Fibroblast of peridontal ligament (primary cell): Measurements from ENCODE around the gene CLCN2.
A peak's percentile ranks its signal among the peaks of the same experiment; 100 is the strongest.

Experiments used
- DNase-seq: peaks from one replicate; pipeline ENCODE4 v3.0.0-alpha.2; 2010; ENCODE audit errors: extremely low read depth

Gene CLCN2

GRCh38 chr3:184361532-184361931 is at the start of gene CLCN2, which contains the start of gene POLR2H:
CLCN2 (minus strand) TSS chr3:184361605; CDS start chr3:184361479, 126 bp downstream.
POLR2H (plus strand) TSS chr3:184361710; CDS start chr3:184363493, 1,783 bp downstream.
- no peak for DNase-seq

DNA sequence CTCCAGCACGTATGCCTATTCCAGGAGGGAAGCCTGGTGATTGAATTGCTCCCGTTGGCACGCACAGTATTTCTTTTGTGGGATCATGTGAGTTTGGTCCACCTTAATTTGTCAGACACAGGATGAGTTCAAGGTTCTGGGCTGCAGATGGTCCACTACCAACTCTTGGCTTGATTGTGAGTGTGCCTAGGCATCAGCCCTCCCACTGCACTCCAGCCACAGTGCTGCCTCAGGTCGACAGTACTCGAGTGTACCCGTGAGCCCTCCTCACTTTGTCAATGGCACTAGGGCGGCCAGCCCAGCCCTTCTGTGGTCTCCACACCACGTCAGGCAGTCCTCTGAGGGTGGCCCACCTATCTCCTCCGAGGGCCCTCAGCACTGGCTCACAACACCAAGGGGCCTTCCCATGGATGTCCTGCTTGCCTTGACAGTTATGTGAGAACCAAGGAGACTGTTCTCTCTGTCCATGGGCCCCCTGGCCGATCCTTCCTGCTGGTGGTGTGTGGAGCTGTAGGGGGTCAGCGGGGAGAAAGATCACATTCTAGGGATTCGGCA is 48.6 kb upstream of the CLCN2 start:
- no peak for DNase-seq

DNA sequence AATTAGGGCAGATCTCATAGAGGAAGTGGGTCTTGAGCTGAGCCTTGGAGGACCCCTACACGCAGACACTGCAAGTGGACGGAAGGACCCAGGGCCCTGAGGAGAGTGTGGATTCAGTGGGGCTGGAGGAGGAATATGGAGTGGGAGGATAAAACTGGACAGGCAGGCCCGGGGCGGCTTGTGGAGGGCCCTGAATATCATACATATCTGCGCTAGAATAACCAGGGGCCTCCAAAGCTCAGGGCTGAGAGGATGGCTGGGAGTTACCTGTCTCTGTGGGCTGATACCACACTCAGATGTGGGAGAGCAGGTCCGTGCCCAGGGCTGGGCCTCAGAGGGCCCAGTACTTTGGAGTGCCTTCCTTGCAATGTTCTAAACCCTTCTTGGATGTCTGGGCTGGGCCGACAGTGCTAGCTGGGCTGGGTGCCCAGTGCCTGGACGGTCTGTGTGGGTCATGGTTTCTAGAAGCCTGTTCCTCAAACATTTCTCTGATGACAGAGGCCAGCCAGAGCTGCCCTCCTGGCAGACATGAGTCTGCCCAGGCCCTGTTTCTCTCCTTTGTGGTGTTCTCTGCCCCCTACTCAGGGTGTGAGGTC is 48.0 kb upstream of the CLCN2 start:
- no peak for DNase-seq

DNA sequence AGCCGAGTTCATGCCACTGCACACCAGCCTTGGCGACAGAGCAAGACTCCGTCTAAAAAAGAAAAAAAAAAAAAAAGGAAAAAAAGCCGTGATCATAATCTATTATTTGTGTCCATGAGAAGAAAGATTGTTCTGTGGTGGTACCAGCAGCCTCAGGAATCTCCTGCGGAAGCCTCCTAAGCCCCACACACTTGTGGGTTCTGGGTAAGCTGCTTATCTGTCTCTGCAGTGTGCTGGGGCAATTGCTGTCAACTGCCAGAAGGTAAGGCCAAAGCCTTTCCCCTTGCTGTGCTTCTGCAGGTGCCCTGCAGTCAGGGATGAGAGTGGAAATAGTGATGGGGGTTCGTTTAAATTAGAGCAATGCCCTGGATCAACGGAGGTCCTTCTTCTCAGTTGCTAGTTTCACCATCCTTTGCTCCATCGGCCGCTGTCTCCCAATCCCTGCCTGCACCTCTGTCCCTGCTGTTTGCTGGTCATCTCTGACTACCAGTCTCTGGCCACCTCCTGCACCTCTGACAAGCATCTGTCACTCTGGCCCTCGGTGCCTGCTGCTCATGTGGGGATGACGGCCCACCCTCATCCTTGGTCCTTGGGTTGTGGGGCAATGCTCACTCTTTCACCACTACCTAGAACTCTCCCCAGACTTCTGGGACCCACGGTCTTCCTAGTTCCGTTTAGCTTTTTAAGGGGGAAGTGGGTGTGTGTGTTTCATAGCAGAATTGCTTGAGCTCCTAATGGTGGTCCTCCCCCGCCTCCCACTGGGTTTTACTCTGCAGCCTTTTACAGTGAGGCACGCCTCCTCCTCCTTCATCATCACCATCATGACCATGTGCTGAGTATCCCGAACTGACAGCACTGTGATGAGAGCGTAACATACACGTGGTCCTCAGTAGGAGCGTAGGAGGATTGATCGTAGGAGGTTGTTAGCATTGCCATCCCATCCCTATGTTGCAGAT is 43.9 kb upstream of the CLCN2 start:
- DNase-seq: no peak

GRCh38 chr3:184399410-184399809 is 38.0 kb upstream of the CLCN2 start:
- peak; percentile 95 for DNase-seq

- DNase-seq: no peak
These were observed 33.9 kb upstream of the CLCN2 start for GRCh38 chr3:184395320-184395660.

- DNase-seq: no peak
These were observed 29.9 kb upstream of the CLCN2 start for GRCh38 chr3:184391266-184391665.

- no peak for DNase-seq
These were observed 28.6 kb upstream of the CLCN2 start for GRCh38 chr3:184389935-184390528.

GRCh38 chr3:184389384-184389783 is 28.0 kb upstream of the CLCN2 start:
- no peak for DNase-seq

DNA sequence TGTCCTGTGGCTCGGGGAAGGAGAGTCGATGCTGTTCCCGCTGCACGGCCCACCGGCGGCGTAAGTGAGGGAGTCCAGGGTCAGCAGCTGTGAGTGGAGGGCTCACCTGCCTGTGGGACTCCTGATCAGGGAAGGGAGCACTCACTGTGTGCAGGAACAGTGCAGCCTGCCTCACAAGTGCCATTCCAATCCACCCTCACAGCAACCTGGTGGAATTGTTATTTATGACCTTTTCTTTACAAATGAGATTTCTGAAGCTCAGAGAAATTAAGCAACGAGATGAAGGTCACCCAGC is 27.5 kb upstream of the CLCN2 start:
- DNase-seq: no peak

DNA sequence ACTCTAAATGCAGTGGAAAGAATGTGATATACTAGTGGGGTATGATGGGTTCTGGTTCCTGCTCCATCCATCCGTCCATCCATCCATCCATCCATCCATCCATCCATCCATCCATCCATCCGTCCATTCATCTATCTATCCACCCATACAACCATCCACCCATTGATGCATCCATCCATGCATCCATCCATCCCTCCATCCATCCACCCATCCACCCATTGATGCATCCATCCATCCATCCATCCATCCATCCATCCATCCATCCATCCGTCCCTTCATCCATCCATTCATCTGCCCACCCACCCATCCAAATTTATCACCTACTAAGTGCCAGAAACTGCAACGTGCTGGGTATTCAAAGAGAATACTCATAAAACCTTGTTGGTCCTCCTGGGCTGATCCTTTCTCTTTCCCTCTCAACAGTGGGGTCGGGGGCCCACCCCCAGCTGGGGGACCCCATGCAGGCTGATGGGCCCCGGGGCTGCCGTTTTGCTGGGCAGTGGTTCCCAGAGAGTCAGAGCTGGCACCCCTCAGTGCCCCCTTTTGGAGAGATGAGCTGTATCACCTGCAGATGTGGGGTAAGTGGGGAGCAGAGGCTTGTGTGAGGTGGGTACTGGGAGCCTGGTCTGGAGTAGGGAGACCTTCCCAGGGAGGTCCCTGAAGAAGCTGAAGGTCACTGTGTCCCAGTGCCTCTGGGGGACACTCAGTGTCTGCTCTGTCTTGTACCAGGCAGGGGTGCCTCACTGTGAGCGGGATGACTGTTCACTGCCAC is 26.9 kb upstream of the CLCN2 start:
- DNase-seq: no peak

DNA sequence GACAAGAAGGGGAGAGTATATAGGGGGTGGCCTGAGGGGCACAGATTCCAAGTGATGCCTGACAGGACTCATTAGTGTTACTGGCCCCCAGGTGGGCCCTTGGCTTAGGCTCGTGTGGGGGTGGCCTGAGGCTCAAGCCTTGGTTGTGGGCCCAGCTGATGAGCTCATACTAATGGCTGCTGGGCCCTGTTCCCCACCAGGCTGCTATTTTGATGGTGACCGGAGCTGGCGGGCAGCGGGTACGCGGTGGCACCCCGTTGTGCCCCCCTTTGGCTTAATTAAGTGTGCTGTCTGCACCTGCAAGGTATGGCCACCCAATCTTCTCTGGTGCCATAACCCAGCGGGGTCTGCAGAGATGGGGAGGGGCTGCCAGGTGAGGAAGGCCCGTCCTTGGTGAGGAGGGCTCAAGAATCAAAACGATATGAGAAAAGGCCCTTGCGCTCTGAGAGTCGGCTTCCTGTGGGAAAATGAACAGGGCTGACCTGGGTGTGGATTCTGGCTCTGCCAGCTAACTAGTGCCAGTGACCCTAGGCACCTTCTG is 25.8 kb upstream of the CLCN2 start:
- DNase-seq: no peak

- DNase-seq: no peak
These were observed 24.8 kb upstream of the CLCN2 start for GRCh38 chr3:184386047-184386806.

GRCh38 chr3:184384856-184385422 is 23.5 kb upstream of the CLCN2 start:
- no peak for DNase-seq

DNA sequence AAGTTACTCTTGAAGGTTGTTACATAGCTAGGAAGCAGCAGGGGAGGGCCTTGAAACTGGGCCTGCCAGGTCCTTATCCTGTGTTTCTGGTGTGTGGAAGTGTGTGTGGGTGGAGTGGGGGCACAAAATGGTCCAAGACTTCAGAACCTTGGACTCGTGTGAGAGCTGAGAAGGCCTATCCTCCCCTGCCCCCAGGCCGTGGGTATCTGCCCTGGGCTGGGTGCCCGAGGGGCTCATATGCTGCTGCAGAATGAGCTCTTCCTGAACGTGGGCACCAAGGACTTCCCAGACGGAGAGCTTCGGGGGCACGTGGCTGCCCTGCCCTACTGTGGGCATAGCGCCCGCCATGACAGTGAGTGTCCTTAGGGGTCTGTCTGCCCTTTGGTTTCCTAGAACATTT is 22.9 kb upstream of the CLCN2 start:
- no peak for DNase-seq

DNA sequence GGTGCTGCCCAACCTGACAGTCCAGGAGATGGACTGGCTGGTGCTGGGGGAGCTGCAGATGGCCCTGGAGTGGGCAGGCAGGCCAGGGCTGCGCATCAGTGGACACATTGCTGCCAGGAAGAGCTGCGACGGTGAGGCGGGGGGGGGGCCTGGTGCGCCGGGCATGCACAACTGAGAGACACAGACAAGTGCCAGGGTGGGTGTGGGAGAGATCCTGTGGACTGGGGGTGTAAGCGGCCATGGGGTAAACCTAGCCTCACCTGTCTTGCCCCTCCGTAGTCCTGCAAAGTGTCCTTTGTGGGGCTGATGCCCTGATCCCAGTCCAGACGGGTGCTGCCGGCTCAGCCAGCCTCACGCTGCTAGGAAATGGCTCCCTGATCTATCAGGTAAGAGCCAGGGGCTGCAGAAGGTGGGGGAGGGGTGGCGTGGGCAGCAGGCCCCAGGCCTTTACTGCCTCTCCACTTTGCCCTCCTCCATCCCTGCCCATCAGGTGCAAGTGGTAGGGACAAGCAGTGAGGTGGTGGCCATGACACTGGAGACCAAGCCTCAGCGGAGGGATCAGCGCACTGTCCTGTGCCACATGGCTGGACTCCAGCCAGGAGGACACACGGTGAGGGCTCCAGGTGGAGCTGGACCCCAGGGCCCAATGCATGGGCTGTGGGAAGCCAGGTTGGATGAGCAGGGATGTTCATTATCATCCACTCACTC is 21.8 kb upstream of the CLCN2 start:
- DNase-seq: no peak

DNA sequence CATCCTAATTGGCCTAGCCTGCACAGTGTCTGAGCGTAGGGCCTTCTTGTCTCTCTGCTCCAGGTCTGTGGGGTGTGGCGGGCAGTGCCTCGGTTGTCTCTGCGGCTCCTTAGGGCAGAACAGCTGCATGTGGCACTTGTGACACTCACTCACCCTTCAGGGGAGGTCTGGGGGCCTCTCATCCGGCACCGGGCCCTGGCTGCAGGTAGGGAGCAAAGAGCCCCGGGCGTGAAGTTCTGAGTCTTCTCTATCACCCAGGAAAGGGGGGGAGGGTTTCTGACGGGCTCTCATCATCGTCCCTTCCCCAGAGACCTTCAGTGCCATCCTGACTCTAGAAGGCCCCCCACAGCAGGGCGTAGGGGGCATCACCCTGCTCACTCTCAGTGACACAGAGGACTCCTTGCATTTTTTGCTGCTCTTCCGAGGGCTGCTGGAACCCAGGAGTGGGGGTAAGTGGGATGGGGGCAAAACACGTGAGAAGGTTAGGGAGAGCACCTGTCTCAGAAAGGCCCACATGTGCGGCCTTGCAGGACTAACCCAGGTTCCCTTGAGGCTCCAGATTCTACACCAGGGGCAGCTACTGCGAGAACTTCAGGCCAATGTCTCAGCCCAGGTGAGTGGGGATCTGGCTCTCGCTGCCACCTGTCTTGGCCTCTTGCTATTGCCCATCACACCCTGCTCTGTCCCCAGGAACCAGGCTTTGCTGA is 21.1 kb upstream of the CLCN2 start:
- DNase-seq: no peak

- DNase-seq: no peak
These were observed 20.1 kb upstream of the CLCN2 start for GRCh38 chr3:184381261-184382224.
